ENCODE data around the gene SNX19. TPM values are rescaled to one million over a fixed set of nuclear protein-coding genes. Genes with fewer than 3 reads are reported as not detected.
"Not testable (repeated sequence)": the region's sequence is repeated elsewhere in the genome, so short reads cannot be mapped to it uniquely, and the experiment has no call there.

The SNX19 gene
- total RNA-seq, 2 experiments from 2014 or later, result 41.7 to 43.7 TPM

GRCh38 chr11:130861902-130862860, 54.1 kb downstream of the SNX19 start:
- Mint-ChIP-seq H3K4me1 (no peaks in the 10 kb centered on the region), H3K27me3 (peaks cover 3% of the 10 kb centered on the region), H3K9me3 (no peaks in the 10 kb centered on the region), H3K4me3 (no peak overlapping the region), H3K27ac (no peak overlapping the region), H3K36me3 (ENCODE audit: low read depth) (no peaks in the 10 kb centered on the region)
- ChIA-PET CTCF (interaction anchor here (0.6 to 7.1 kb wide), 26 partner anchors 9 to 1972 kb away, joined by 3 to 81 read pairs (median 4); partner anchors contain the start of genes ADAMTS15 and SNX19), POLR2A (no interaction called here)
- peak; percentile 92 for DNase-seq

- no peak overlapping the region for H3K27ac Mint-ChIP-seq
- no peaks in the 10 kb centered on the region for H3K4me1 Mint-ChIP-seq
- DNase-seq, result no peak
- no peak overlapping the region for H3K4me3 Mint-ChIP-seq
- no peaks in the 10 kb centered on the region for H3K9me3 Mint-ChIP-seq
- H3K36me3 Mint-ChIP-seq (ENCODE audit: low read depth), result no peaks in the 10 kb centered on the region
- peaks cover 9% of the 10 kb centered on the region for H3K27me3 Mint-ChIP-seq
- CTCF ChIA-PET, result interaction anchor here (0.6 to 7.1 kb wide), 12 partner anchors 8 to 648 kb away, joined by 3 to 81 read pairs (median 8); partner anchors contain the start of gene SNX19
- POLR2A ChIA-PET, result no interaction called here
These were observed 55.0 kb downstream of the SNX19 start for GRCh38 chr11:130861283-130861682.

- ChIA-PET CTCF (interaction anchor here (2.4 to 7.1 kb wide), 2 partner anchors 56 to 427 kb away, joined by 9 to 81 read pairs; partner anchors contain the start of gene SNX19), POLR2A (no interaction called here)
- no peaks in the 10 kb centered on the region for H3K9me3 Mint-ChIP-seq
- H3K4me1 Mint-ChIP-seq, result no peaks in the 10 kb centered on the region
- no peak overlapping the region for H3K27ac Mint-ChIP-seq
- H3K27me3 Mint-ChIP-seq, result peaks cover 12% of the 10 kb centered on the region
- no peak for DNase-seq
- no peaks in the 10 kb centered on the region for H3K36me3 Mint-ChIP-seq (ENCODE audit: low read depth)
- no peak overlapping the region for H3K4me3 Mint-ChIP-seq
These were observed 56.4 kb downstream of the SNX19 start for GRCh38 chr11:130859886-130860285.

GRCh38 chr11:130858215-130858614, 58.1 kb downstream of the SNX19 start:
- DNase-seq, result no peak
- CTCF ChIA-PET, result interaction anchor here (0.8 to 7.1 kb wide), 3 partner anchors 11 to 425 kb away, joined by 3 to 81 read pairs (median 3); partner anchors contain the start of gene SNX19
- Mint-ChIP-seq H3K27me3 (peaks cover 12% of the 10 kb centered on the region), H3K4me1 (no peaks in the 10 kb centered on the region), H3K9me3 (no peaks in the 10 kb centered on the region), H3K27ac (no peak overlapping the region), H3K36me3 (ENCODE audit: low read depth) (no peaks in the 10 kb centered on the region), H3K4me3 (no peak overlapping the region)
- POLR2A ChIA-PET, result no interaction called here

- H3K9me3 Mint-ChIP-seq; H3K4me3 Mint-ChIP-seq; H3K36me3 Mint-ChIP-seq (ENCODE audit: low read depth); H3K27ac Mint-ChIP-seq; H3K4me1 Mint-ChIP-seq; DNase-seq; POLR2A ChIA-PET; CTCF ChIA-PET: not testable (repeated sequence)
- peaks cover 12% of the 10 kb centered on the region for H3K27me3 Mint-ChIP-seq
These were observed 60.6 kb downstream of the SNX19 start for GRCh38 chr11:130855707-130856106.

- H3K9me3 Mint-ChIP-seq, result no peaks in the 10 kb centered on the region
- H3K27ac Mint-ChIP-seq, result no peak overlapping the region
- no peak for DNase-seq
- CTCF ChIA-PET, result no interaction called here
- POLR2A ChIA-PET, result no interaction called here
- peaks cover 12% of the 10 kb centered on the region for H3K27me3 Mint-ChIP-seq
- H3K36me3 Mint-ChIP-seq (ENCODE audit: low read depth), result no peaks in the 10 kb centered on the region
- no peaks in the 10 kb centered on the region for H3K4me1 Mint-ChIP-seq
- H3K4me3 Mint-ChIP-seq, result no peak overlapping the region
These were observed 61.8 kb downstream of the SNX19 start for GRCh38 chr11:130854483-130854882.

- Mint-ChIP-seq H3K36me3 (ENCODE audit: low read depth) (no peaks in the 10 kb centered on the region), H3K4me1 (no peaks in the 10 kb centered on the region), H3K9me3 (no peaks in the 10 kb centered on the region), H3K27ac (no peak overlapping the region), H3K4me3 (no peak overlapping the region), H3K27me3 (peaks cover 12% of the 10 kb centered on the region)
- ChIA-PET CTCF (interaction anchor here (0.7 to 1.9 kb wide), 3 partner anchors 9 to 418 kb away, joined by 3 to 8 read pairs (median 4); no protein-coding TSS in a partner anchor), POLR2A (no interaction called here)
- DNase-seq, result no peak
These were observed 63.7 kb downstream of the SNX19 start for GRCh38 chr11:130852589-130852988.

GRCh38 chr11:130850185-130850944, 65.9 kb downstream of the SNX19 start:
- Mint-ChIP-seq H3K4me1 (no peaks in the 10 kb centered on the region), H3K36me3 (ENCODE audit: low read depth) (no peaks in the 10 kb centered on the region), H3K4me3 (no peak overlapping the region), H3K27ac (no peak overlapping the region), H3K27me3 (peaks cover 2% of the 10 kb centered on the region), H3K9me3 (no peaks in the 10 kb centered on the region)
- no peak for DNase-seq
- ChIA-PET POLR2A (interaction anchor here (0.6 kb wide), 1 partner anchor 381 kb away, joined by 3 read pairs; no protein-coding TSS in a partner anchor), CTCF (no interaction called here)

- no peak overlapping the region for H3K4me3 Mint-ChIP-seq
- H3K9me3 Mint-ChIP-seq, result no peaks in the 10 kb centered on the region
- no peaks in the 10 kb centered on the region for H3K4me1 Mint-ChIP-seq
- ChIA-PET CTCF (interaction anchor here (0.9 to 1.7 kb wide), 2 partner anchors 13 to 67 kb away, joined by 4 to 6 read pairs; partner anchors contain the start of gene SNX19), POLR2A (no interaction called here)
- H3K36me3 Mint-ChIP-seq (ENCODE audit: low read depth), result no peaks in the 10 kb centered on the region
- H3K27me3 Mint-ChIP-seq, result peaks cover 2% of the 10 kb centered on the region
- DNase-seq, result no peak
- H3K27ac Mint-ChIP-seq, result no peak overlapping the region
These were observed 67.1 kb downstream of the SNX19 start for GRCh38 chr11:130849215-130849568.

GRCh38 chr11:130848361-130849214, 67.7 kb downstream of the SNX19 start:
- DNase-seq, result no peak
- ChIA-PET POLR2A (no interaction called here), CTCF (interaction anchor here (0.9 to 1.7 kb wide), 2 partner anchors 13 to 68 kb away, joined by 4 to 6 read pairs; partner anchors contain the start of gene SNX19)
- Mint-ChIP-seq H3K27ac (no peak overlapping the region), H3K4me1 (no peaks in the 10 kb centered on the region), H3K9me3 (no peaks in the 10 kb centered on the region), H3K36me3 (ENCODE audit: low read depth) (no peaks in the 10 kb centered on the region), H3K27me3 (peaks cover 2% of the 10 kb centered on the region), H3K4me3 (no peak overlapping the region)

GRCh38 chr11:130847517-130847916, 68.8 kb downstream of the SNX19 start:
- Mint-ChIP-seq H3K36me3 (ENCODE audit: low read depth) (no peaks in the 10 kb centered on the region), H3K27me3 (peaks cover 2% of the 10 kb centered on the region), H3K4me3 (no peak overlapping the region), H3K27ac (no peak overlapping the region), H3K4me1 (no peaks in the 10 kb centered on the region), H3K9me3 (no peaks in the 10 kb centered on the region)
- DNase-seq, result no peak
- POLR2A ChIA-PET, result no interaction called here
- CTCF ChIA-PET, result interaction anchor here (1.4 kb wide), 1 partner anchor 11 kb away, joined by 3 read pairs; no protein-coding TSS in a partner anchor

- no peaks in the 10 kb centered on the region for H3K36me3 Mint-ChIP-seq (ENCODE audit: low read depth)
- no peak for DNase-seq
- peaks cover 5% of the 10 kb centered on the region for H3K27me3 Mint-ChIP-seq
- H3K4me1 Mint-ChIP-seq, result no peaks in the 10 kb centered on the region
- H3K9me3 Mint-ChIP-seq, result no peaks in the 10 kb centered on the region
- CTCF ChIA-PET, result interaction anchor here (1.4 to 1.5 kb wide), 2 partner anchors 12 to 16 kb away, joined by 3 read pairs; no protein-coding TSS in a partner anchor
- no peak overlapping the region for H3K27ac Mint-ChIP-seq
- POLR2A ChIA-PET, result no interaction called here
- no peak overlapping the region for H3K4me3 Mint-ChIP-seq
These were observed 69.7 kb downstream of the SNX19 start for GRCh38 chr11:130846606-130847005.

Data from activated CD4-positive, alpha-beta T cell treated with anti-CD3 and anti-CD28 coated beads, Interleukin-2, amount 10 ng/mL, durations not matched to agents 7 days and 5 days (primary cell).